IMR-90 (cell line): Measurements from ENCODE around the gene ZEB2. TPM values are rescaled to one million over a fixed set of nuclear protein-coding genes. Genes with fewer than 3 reads are reported as not detected.

Source experiments
- ATAC-seq: fragments of 200-7000 bp; cut with Tn5 transposase; 2 replicates; pipeline ENCODE4 v1.9.1; 2020; ENCODE audit warnings: low read depth, mild to moderate bottlenecking, moderate library complexity
- BruUV-seq: library from RNA; stranded (reverse); fragments of 400-500 nt; replicated peaks from 2 replicates; lab custom pipeline; 2021; lab: Mats Ljungman, UMichigan
- CTCF ChIA-PET: fragments of 300-600 bp; formaldehyde crosslinking; extraction: SDS; loops from one replicate; lab custom pipeline; 2021; ENCODE audit warnings: antibody characterized with exemption; lab: Yijun Ruan, JAX
- POLR2A ChIA-PET: fragments of 300-600 bp; sonication (Branson Sonifier 250); formaldehyde crosslinking; loops from one replicate; lab custom pipeline; 2022; ENCODE audit warnings: antibody characterized with exemption; ENCODE audit not compliant: unreplicated experiment; lab: Charles Lee
- DNase-seq: peaks from one replicate; pipeline ENCODE4 v3.0.0; 2013
- H2AFZ ChIP-seq: replicated peaks from 2 replicates; pipeline ENCODE3; 2013; ENCODE audit warnings: low read length, mild to moderate bottlenecking; ENCODE audit not compliant: poor library complexity
- H2AK5ac ChIP-seq: 2 replicates; pipeline ENCODE4 v1.6.1; 2013; ENCODE audit warnings: low read depth, low read length, inconsistent platforms
- H2AK9ac ChIP-seq: replicated peaks from 2 replicates; pipeline ENCODE3; 2013; ENCODE audit warnings: mild to moderate bottlenecking, low read depth, low read length, moderate library complexity; ENCODE audit not compliant: poor library complexity
- H2BK120ac ChIP-seq: 2 replicates; pipeline ENCODE4 v1.6.1; 2013; ENCODE audit warnings: low read depth, low read length, inconsistent platforms
- H2BK15ac ChIP-seq: 3 replicates; pipeline ENCODE4 v1.6.1; 2013; ENCODE audit warnings: low read depth, low read length, inconsistent platforms
- H2BK20ac ChIP-seq: 2 replicates; pipeline ENCODE4 v1.6.1; 2013; ENCODE audit warnings: low read depth, mild to moderate bottlenecking, inconsistent platforms, low read length, moderate library complexity
- H2BK5ac ChIP-seq: 2 replicates; pipeline ENCODE4 v1.6.1; 2013; ENCODE audit warnings: mild to moderate bottlenecking, low read depth, low read length, inconsistent platforms; ENCODE audit not compliant: poor library complexity, severe bottlenecking
- H3K14ac ChIP-seq: replicated peaks from 2 replicates; pipeline ENCODE4 v1.6.1; 2013; ENCODE audit warnings: low read depth, low read length, inconsistent platforms
- H3K18ac ChIP-seq: 2 replicates; pipeline ENCODE4 v1.6.1; 2013; ENCODE audit warnings: low read depth, low read length, control low read depth
- H3K23ac ChIP-seq: 2 replicates; pipeline ENCODE4 v1.6.1; 2013; ENCODE audit warnings: low read depth, low read length, inconsistent platforms
- H3K27ac ChIP-seq: 2 replicates; pipeline ENCODE4 v1.5.1; 2013; ENCODE audit warnings: mild to moderate bottlenecking, control low read depth, low read length; ENCODE audit not compliant: insufficient read depth
- H3K27me3 ChIP-seq: 2 replicates; pipeline ENCODE4 v1.6.1; 2013; ENCODE audit warnings: low read length; ENCODE audit not compliant: control insufficient read depth, insufficient read depth
- H3K36me3 ChIP-seq: 2 replicates; pipeline ENCODE4 v1.6.1; 2013; ENCODE audit warnings: low read length, mixed read lengths; ENCODE audit not compliant: control insufficient read depth, insufficient read depth
- H3K4ac ChIP-seq: 2 replicates; pipeline ENCODE4 v1.6.1; 2013; ENCODE audit warnings: low read depth, low read length, inconsistent platforms
- H3K4me1 ChIP-seq: 2 replicates; pipeline ENCODE4 v1.6.1; 2013; ENCODE audit warnings: low read length, mixed read lengths; ENCODE audit not compliant: control insufficient read depth, insufficient read depth
- H3K4me2 ChIP-seq: 2 replicates; pipeline ENCODE4 v1.6.1; 2013; ENCODE audit warnings: low read depth, mild to moderate bottlenecking, control low read depth, low read length, moderate library complexity
- H3K4me3 ChIP-seq: 2 replicates; pipeline ENCODE4 v1.5.1; 2013; ENCODE audit warnings: low read depth, mild to moderate bottlenecking, control low read depth, low read length, moderate library complexity; ENCODE audit not compliant: insufficient read depth
- H3K56ac ChIP-seq: 2 replicates; pipeline ENCODE4 v1.6.1; 2013; ENCODE audit warnings: low read length, inconsistent platforms; ENCODE audit not compliant: insufficient read depth; ENCODE audit errors: extremely low read depth
- H3K79me1 ChIP-seq, 2 experiments: 2 replicates each; pipeline ENCODE4 v1.6.1; 2013; ENCODE audit warnings: low read length in 2 of 2, inconsistent platforms in 1 of 2, low read depth in 1 of 2
- H3K9ac ChIP-seq: 2 replicates; pipeline ENCODE4 v1.6.1; 2013; ENCODE audit warnings: low read depth, low read length, control low read depth
- H3K9me1 ChIP-seq: 2 replicates; pipeline ENCODE4 v1.6.1; 2013; ENCODE audit warnings: low read length, inconsistent platforms; ENCODE audit not compliant: insufficient read depth
- H3K9me3 ChIP-seq: 2 replicates; pipeline ENCODE4 v1.6.1; 2013; ENCODE audit warnings: low read length; ENCODE audit not compliant: control insufficient read depth, insufficient read depth
- H4K20me1 ChIP-seq: 2 replicates; pipeline ENCODE4 v1.6.1; 2013; ENCODE audit warnings: low read length, inconsistent platforms; ENCODE audit not compliant: insufficient read depth
- H4K5ac ChIP-seq: 2 replicates; pipeline ENCODE4 v1.6.1; 2013; ENCODE audit warnings: mild to moderate bottlenecking, low read depth, low read length, control low read depth
- H4K8ac ChIP-seq, 2 experiments: 2 replicates each; pipeline ENCODE4 v1.6.1; 2013; ENCODE audit warnings: low read depth in 2 of 2, low read length in 2 of 2, control low read depth in 1 of 2, inconsistent platforms in 1 of 2
- H4K91ac ChIP-seq: 2 replicates; pipeline ENCODE4 v1.6.1; 2013; ENCODE audit warnings: low read depth, low read length, inconsistent platforms; ENCODE audit not compliant: insufficient read depth
- BHLHE40 ChIP-seq: fragments of 150-350 bp; IDR thresholded peaks from 2 replicates; pipeline ENCODE4 v1.6.1; 2016; ENCODE audit warnings: mild to moderate bottlenecking, low read depth, low read length
- CEBPB ChIP-seq: IDR thresholded peaks from 2 replicates; pipeline ENCODE4 v1.6.1; 2012; ENCODE audit warnings: low read depth, low read length, improper control_type of control experiment
- CHD1 ChIP-seq: IDR thresholded peaks from 2 replicates; pipeline ENCODE4 v1.6.1; 2012; ENCODE audit warnings: low read depth, low read length, improper control_type of control experiment
- FOS ChIP-seq: fragments of 150-350 bp; IDR thresholded peaks from 2 replicates; pipeline ENCODE4 v1.6.1; 2016; ENCODE audit warnings: low read depth, low read length
- MAFK ChIP-seq: IDR thresholded peaks from 2 replicates; pipeline ENCODE4 v1.6.1; 2012; ENCODE audit warnings: low read depth, low read length, improper control_type of control experiment
- MAZ ChIP-seq: IDR thresholded peaks from 2 replicates; pipeline ENCODE4 v1.6.1; 2012; ENCODE audit warnings: low read depth, mild to moderate bottlenecking, low read length, improper control_type of control experiment, moderate library complexity, borderline replicate concordance
- MXI1 ChIP-seq: IDR thresholded peaks from 2 replicates; pipeline ENCODE4 v1.6.1; 2012; ENCODE audit warnings: low read depth, mild to moderate bottlenecking, low read length, moderate library complexity, borderline replicate concordance
- NFE2L2 ChIP-seq: fragments of 150-350 bp; IDR thresholded peaks from 2 replicates; pipeline ENCODE4 v1.6.1; 2016; ENCODE audit warnings: low read depth, mild to moderate bottlenecking, low read length
- POLR2A ChIP-seq: IDR thresholded peaks from 2 replicates; pipeline ENCODE4 v1.6.1; 2012; ENCODE audit warnings: mild to moderate bottlenecking, low read depth, low read length
- RAD21 ChIP-seq: IDR thresholded peaks from 2 replicates; pipeline ENCODE4 v1.6.1; 2012; ENCODE audit warnings: low read length, improper control_type of control experiment
- RCOR1 ChIP-seq: IDR thresholded peaks from 2 replicates; pipeline ENCODE4 v1.6.1; 2012; ENCODE audit warnings: mild to moderate bottlenecking, low read length, improper control_type of control experiment; ENCODE audit not compliant: insufficient replicate concordance
- RFX5 ChIP-seq: IDR thresholded peaks from 2 replicates; pipeline ENCODE4 v1.8.0; 2012; ENCODE audit warnings: low read depth, mild to moderate bottlenecking, low read length, moderate library complexity
- SMC3 ChIP-seq: fragments of 150-350 bp; IDR thresholded peaks from 2 replicates; pipeline ENCODE4 v1.6.1; 2016; ENCODE audit warnings: low read depth, mild to moderate bottlenecking, antibody characterized with exemption, low read length, moderate library complexity
- WGBS, 2 experiments: methylation state at CpG; one replicate each; pipeline versions ENCODE4 v1.1.5 to v1.1.7; 2013; ENCODE audit warnings: missing lambda C conversion rate in 2 of 2; ENCODE audit not compliant: insufficient read length in 1 of 2; ENCODE audit errors: extremely low coverage in 2 of 2; 5-methylcytosine and 5-hydroxymethylcytosine counted together
- dilution Hi-C: fragments of 300-500 bp; cut with HindIII; formaldehyde crosslinking; loops from one replicate; pipeline ENCODE4 v1.14.3; 2018; ENCODE audit warnings: low sequenced_read_pairs; ENCODE audit not compliant: unreplicated experiment
- in situ Hi-C: fragments of 300-500 bp; cut with MboI; formaldehyde crosslinking; loops from 3 replicates; pipeline ENCODE4 v1.14.3; 2019; ENCODE audit warnings: low sequenced_read_pairs, inconsistent platforms, mixed read lengths
- intact Hi-C: fragments of 100-400 bp; cut with micrococcal nuclease; formaldehyde crosslinking; loops from 2 replicates; pipeline ENCODE4 v1.10.0; 2022
- polyA plus RNA-seq, 3 experiments: library from polyadenylated mRNA; depleted of rRNA; stranded (reverse); fragments of >200 nt; gene quantifications; 2 replicates each; pipeline ENCODE4 v1.2.3, GENCODE V29; 2012; ENCODE audit warnings: low replicate concordance in 1 of 3
- total RNA-seq: library from RNA; depleted of rRNA; stranded (reverse); fragments of >200 nt; gene quantifications from 2 replicates; pipeline ENCODE4 v1.2.3, GENCODE V29; 2012
- TF ChIP-seq, protein P1 (sequence below): fragments of 150-350 bp; IDR thresholded peaks from 2 replicates; pipeline ENCODE4 v1.6.1; 2016; ENCODE audit warnings: low read depth, mild to moderate bottlenecking, low read length, moderate library complexity, borderline replicate concordance
- TF ChIP-seq, protein P2 (sequence below): fragments of 150-350 bp; IDR thresholded peaks from 2 replicates; pipeline ENCODE4 v1.6.1; 2017; ENCODE audit warnings: mild to moderate bottlenecking, antibody characterized with exemption, low read length, low read depth
- TF ChIP-seq, protein P3 (sequence below): conservative IDR thresholded peaks from 2 replicates; pipeline ENCODE4 v1.5.1; 2012; ENCODE audit warnings: mild to moderate bottlenecking, low read depth, low read length, improper control_type of control experiment

ZEB2 gene
- total and polyA plus RNA-seq, 2 of the 4 experiments (the other 2 are of a cell fraction), result 22.4 to 50.9 TPM

DNA sequence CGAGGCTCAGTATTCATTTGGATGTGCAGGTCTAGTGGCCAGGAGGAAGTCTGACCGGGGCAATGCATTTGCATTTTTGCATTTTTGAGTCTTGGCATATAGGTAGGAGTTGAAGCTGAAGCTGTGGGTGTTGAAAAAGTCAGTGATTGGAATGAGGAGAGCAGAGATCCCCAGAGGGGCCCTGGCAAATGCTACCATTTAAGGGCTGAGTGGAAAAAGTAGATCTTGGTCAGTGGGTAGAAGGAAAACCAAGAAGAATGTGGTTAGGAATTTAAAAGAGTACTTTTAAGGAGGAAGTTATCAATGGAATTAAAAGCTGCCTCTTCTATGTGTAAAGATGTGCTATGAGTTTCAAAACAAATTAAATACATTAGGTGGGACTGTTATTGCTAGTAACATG is 143.0 kb downstream of the ZEB2 start:
- peaks cover 5% of the 10 kb centered on the region; the same call in 1 of the 2 replicates for H3K9me1 ChIP-seq
- no peak overlapping the region for H4K8ac ChIP-seq
- peak overlapping the region; percentile 58 for H4K91ac ChIP-seq
- dilution Hi-C loops, result no loop called here
- H2AFZ ChIP-seq, result no peak overlapping the region
- peak overlapping the region; percentile 69 for H3K18ac ChIP-seq
- BruUV-seq, result no TSS peak
- TF ChIP-seq CHD1 (no peak), NFE2L2 (no peak), MXI1 (no peak), CEBPB (no peak), RFX5 (no peak), MAFK (no peak), RAD21 (no peak), FOS (no peak), SMC3 (no peak), MAZ (no peak), RCOR1 (no peak), POLR2A (no peak), BHLHE40 (no peak)
- TF ChIP-seq, protein P1, sequence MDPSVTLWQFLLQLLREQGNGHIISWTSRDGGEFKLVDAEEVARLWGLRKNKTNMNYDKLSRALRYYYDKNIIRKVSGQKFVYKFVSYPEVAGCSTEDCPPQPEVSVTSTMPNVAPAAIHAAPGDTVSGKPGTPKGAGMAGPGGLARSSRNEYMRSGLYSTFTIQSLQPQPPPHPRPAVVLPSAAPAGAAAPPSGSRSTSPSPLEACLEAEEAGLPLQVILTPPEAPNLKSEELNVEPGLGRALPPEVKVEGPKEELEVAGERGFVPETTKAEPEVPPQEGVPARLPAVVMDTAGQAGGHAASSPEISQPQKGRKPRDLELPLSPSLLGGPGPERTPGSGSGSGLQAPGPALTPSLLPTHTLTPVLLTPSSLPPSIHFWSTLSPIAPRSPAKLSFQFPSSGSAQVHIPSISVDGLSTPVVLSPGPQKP, result no peak
- TF ChIP-seq, protein P2, sequence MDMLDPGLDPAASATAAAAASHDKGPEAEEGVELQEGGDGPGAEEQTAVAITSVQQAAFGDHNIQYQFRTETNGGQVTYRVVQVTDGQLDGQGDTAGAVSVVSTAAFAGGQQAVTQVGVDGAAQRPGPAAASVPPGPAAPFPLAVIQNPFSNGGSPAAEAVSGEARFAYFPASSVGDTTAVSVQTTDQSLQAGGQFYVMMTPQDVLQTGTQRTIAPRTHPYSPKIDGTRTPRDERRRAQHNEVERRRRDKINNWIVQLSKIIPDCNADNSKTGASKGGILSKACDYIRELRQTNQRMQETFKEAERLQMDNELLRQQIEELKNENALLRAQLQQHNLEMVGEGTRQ, result no peak
- TF ChIP-seq, protein P3, sequence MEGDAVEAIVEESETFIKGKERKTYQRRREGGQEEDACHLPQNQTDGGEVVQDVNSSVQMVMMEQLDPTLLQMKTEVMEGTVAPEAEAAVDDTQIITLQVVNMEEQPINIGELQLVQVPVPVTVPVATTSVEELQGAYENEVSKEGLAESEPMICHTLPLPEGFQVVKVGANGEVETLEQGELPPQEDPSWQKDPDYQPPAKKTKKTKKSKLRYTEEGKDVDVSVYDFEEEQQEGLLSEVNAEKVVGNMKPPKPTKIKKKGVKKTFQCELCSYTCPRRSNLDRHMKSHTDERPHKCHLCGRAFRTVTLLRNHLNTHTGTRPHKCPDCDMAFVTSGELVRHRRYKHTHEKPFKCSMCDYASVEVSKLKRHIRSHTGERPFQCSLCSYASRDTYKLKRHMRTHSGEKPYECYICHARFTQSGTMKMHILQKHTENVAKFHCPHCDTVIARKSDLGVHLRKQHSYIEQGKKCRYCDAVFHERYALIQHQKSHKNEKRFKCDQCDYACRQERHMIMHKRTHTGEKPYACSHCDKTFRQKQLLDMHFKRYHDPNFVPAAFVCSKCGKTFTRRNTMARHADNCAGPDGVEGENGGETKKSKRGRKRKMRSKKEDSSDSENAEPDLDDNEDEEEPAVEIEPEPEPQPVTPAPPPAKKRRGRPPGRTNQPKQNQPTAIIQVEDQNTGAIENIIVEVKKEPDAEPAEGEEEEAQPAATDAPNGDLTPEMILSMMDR, result no peak
- H4K20me1 ChIP-seq, result no peaks in the 10 kb centered on the region
- peak overlapping the region; percentile 73 for H2BK120ac ChIP-seq
- H4K5ac ChIP-seq, result no peak overlapping the region; the same call in 1 of the 2 replicates
- in situ Hi-C loops, result no loop called here
- no peaks in the 10 kb centered on the region for H3K79me1 ChIP-seq
- peak overlapping the region; percentile 63 for H3K4ac ChIP-seq
- no peak overlapping the region for H3K4me3 ChIP-seq
- intact Hi-C loops, result no loop called here
- DNase-seq (no peak), ATAC-seq (peak; percentile 50)
- 0 out of 2 replicates have a peak overlapping the region, but pooled peaks have one; percentile 47 for H2BK20ac ChIP-seq
- ChIA-PET CTCF (interaction anchor here (1.1 kb wide), 1 partner anchor 297 kb away, joined by 3 read pairs; no protein-coding TSS in a partner anchor), POLR2A (no interaction called here)
- WGBS, 2 experiments, result no CpG with 5 or more reads among the region's 2 CpGs
- peak overlapping the region; percentile 72; the same call in 1 of the 2 replicates for H2AK5ac ChIP-seq
- no peak overlapping the region for H3K4me2 ChIP-seq
- H3K27me3 ChIP-seq, result no peaks in the 10 kb centered on the region
- H3K56ac ChIP-seq, result no peak overlapping the region
- H3K9me3 ChIP-seq, result no peaks in the 10 kb centered on the region
- H2BK5ac ChIP-seq, result no peak overlapping the region
- H3K23ac ChIP-seq, result no peak overlapping the region
- H3K14ac ChIP-seq, result 0 out of 2 replicates have a peak overlapping the region, but pooled peaks have one; percentile 40
- no peaks in the 10 kb centered on the region for H3K36me3 ChIP-seq
- H3K9ac ChIP-seq, result no peak overlapping the region
- no peak overlapping the region for H3K27ac ChIP-seq
- peaks cover 12% of the 10 kb centered on the region for H3K4me1 ChIP-seq
- no peak overlapping the region for H2AK9ac ChIP-seq
- peak overlapping the region; percentile 52; the same call in 1 of the 3 replicates for H2BK15ac ChIP-seq
